Sigmoid colon (tissue), 7 donors: ENCODE measurements around the gene QRFP. TPM values are rescaled to one million over a fixed set of nuclear protein-coding genes. Genes with fewer than 3 reads are reported as not detected.

Experiments used
- DNase-seq: peaks from one replicate; pipeline ENCODE4 v3.0.0-alpha.2; 2019
- H3K27ac ChIP-seq, 4 donors: fragments of 200-600 bp; sonication (generic); one replicate each; pipeline ENCODE4 v1.5.1; 2016 to 2019; ENCODE audit warnings: mild to moderate bottlenecking in 1 of 4
- H3K27me3 ChIP-seq, 3 donors: fragments of 200-600 bp; sonication (generic); one replicate each; pipeline ENCODE4 v1.5.1; 2019; ENCODE audit warnings: mild to moderate bottlenecking in 1 of 3
- H3K36me3 ChIP-seq, 4 donors: fragments of 200-600 bp; sonication (generic); one replicate each; pipeline ENCODE4 v1.5.1; 2016 to 2019
- H3K4me1 ChIP-seq, 4 donors: fragments of 200-600 bp; sonication (generic); one replicate each; pipeline ENCODE4 v1.5.1; 2017 to 2019
- H3K4me3 ChIP-seq, 4 donors: fragments of 200-600 bp; sonication (generic); one replicate each; pipeline ENCODE4 v1.5.1; 2017 to 2019; ENCODE audit warnings: mild to moderate bottlenecking in 2 of 4, moderate library complexity in 1 of 4
- H3K9me3 ChIP-seq, 4 donors: fragments of 200-600 bp in 3 of 4; sonication (generic) in 3 of 4; one replicate each; pipeline versions ENCODE4 v1.5.1 to v1.6.1; 2013 to 2019
- EP300 ChIP-seq, 4 donors: sonication (generic); formaldehyde crosslinking; IDR thresholded peaks; one replicate each; pipeline ENCODE4 v1.6.1; 2017; ENCODE audit warnings: antibody characterized with exemption in 4 of 4
- POLR2A ChIP-seq, 2 donors: fragments of 450-650 bp; IDR thresholded peaks; one replicate each; pipeline ENCODE4 v1.6.1; 2016; ENCODE audit warnings: antibody characterized with exemption in 2 of 2, mild to moderate bottlenecking in 2 of 2, moderate library complexity in 2 of 2
- POLR2AphosphoS5 ChIP-seq, 4 donors: sonication (generic); formaldehyde crosslinking; IDR thresholded peaks; one replicate each; pipeline ENCODE4 v1.6.1; 2017; ENCODE audit warnings: antibody characterized with exemption in 4 of 4
- WGBS, 2 donors: extraction: QIAGEN DNeasy Blood & Tissue Kit; methylation state at CpG; one replicate each; pipeline ENCODE4 v1.1.7; 2013; 5-methylcytosine and 5-hydroxymethylcytosine counted together
- intact Hi-C: fragments of 100-400 bp; cut with DNase I; formaldehyde crosslinking; loops from one replicate; pipeline ENCODE4 v1.15.1; 2023
- polyA plus RNA-seq, 3 donors: library from polyadenylated mRNA; stranded (reverse); fragments of 200-250 nt; gene quantifications; one replicate each; pipeline ENCODE4 v1.2.3, GENCODE V29; 2013
- total RNA-seq, 4 donors: library from RNA; depleted of rRNA; stranded (reverse); fragments of >200 nt; gene quantifications; one replicate each; pipeline ENCODE4 v1.1.0, GENCODE V29; 2016
- TF ChIP-seq, protein P1 (sequence below), 4 experiments: fragments of 450-650 bp in 3 of 4; fragments of 200-600 bp in 1 of 4; IDR thresholded peaks; one replicate each; pipeline ENCODE4 v1.5.1; 2016 to 2019; ENCODE audit warnings: antibody characterized with exemption in 4 of 4, mild to moderate bottlenecking in 3 of 4, moderate library complexity in 2 of 4
- donor health status: healthy with polysubstance abuse.
- donor health status: Bipolar disorder and iron deficiency.
- donor health status: healthy.

QRFP gene
- total and polyA plus RNA-seq, 7 donors, result 0.20 TPM; not detected in 6

DNA sequence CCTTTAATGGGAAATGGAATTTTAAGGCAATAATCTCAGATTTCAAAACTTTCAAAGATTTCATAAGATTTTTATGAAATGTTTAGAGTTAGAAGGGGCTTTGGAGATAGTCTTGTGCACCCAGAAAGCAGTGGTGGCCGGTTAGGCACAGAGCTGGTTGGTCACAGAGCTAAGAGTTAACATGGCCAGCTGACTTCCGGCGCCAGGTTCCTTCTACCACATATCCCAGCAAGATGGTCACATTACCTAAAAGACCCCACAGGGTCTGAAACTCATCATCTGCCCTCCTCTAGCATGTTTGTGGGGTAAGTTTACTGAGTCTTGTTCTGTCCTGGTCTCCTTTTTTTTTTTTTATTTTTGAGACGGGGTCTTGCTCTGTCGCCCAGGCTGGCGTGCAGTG lies 19.3 kb downstream of the QRFP start:
- H3K27me3 ChIP-seq, result no peaks in the 10 kb centered on the region
- H3K36me3 ChIP-seq, result peaks cover 59 to 100% (median 74%) of the 10 kb centered on the region in 4 donors
- no peak overlapping the region for H3K4me3 ChIP-seq
- intact Hi-C loops, result no loop called here
- peak overlapping the region in 1 of 4 donors; percentile 13 for H3K27ac ChIP-seq
- no peak for TF ChIP-seq POLR2A (IDR thresholded peaks at IDR 0.05)
- TF ChIP-seq POLR2AphosphoS5 (IDR thresholded peaks at IDR 0.05), result no peak
- TF ChIP-seq EP300 (IDR thresholded peaks at IDR 0.05), result no peak
- TF ChIP-seq, protein P1, sequence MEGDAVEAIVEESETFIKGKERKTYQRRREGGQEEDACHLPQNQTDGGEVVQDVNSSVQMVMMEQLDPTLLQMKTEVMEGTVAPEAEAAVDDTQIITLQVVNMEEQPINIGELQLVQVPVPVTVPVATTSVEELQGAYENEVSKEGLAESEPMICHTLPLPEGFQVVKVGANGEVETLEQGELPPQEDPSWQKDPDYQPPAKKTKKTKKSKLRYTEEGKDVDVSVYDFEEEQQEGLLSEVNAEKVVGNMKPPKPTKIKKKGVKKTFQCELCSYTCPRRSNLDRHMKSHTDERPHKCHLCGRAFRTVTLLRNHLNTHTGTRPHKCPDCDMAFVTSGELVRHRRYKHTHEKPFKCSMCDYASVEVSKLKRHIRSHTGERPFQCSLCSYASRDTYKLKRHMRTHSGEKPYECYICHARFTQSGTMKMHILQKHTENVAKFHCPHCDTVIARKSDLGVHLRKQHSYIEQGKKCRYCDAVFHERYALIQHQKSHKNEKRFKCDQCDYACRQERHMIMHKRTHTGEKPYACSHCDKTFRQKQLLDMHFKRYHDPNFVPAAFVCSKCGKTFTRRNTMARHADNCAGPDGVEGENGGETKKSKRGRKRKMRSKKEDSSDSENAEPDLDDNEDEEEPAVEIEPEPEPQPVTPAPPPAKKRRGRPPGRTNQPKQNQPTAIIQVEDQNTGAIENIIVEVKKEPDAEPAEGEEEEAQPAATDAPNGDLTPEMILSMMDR (IDR thresholded peaks at IDR 0.05), result no peak
- peaks cover 0 to 20% (median 16%) of the 10 kb centered on the region in 4 donors for H3K4me1 ChIP-seq
- no peak for DNase-seq
- no peaks in the 10 kb centered on the region for H3K9me3 ChIP-seq
- WGBS, 2 donors, result 94 to 95% methylated on average over 6 of the region's 6 CpGs

DNA sequence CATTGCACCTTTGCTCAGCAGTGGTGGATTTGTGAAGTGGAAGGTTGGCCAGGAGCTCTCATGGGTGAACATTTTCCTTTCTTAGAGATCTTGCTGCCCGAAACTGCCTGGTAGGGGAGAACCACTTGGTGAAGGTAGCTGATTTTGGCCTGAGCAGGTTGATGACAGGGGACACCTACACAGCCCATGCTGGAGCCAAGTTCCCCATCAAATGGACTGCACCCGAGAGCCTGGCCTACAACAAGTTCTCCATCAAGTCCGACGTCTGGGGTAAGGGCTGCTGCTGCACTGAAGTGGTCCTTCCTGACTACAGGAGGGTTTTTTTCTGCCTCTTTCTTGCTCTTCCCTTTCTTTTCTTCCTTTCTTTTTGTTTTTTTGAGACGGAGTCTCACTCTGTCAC lies 21.8 kb downstream of the QRFP start:
- Histone ChIP-seq H3K36me3 (peaks cover 39 to 100% (median 62%) of the 10 kb centered on the region in 4 donors), H3K4me1 (peaks cover 0 to 45% (median 39%) of the 10 kb centered on the region in 4 donors), H3K9me3 (no peaks in the 10 kb centered on the region), H3K27me3 (no peaks in the 10 kb centered on the region), H3K27ac (peak overlapping the region in 1 of 4 donors; percentile 64), H3K4me3 (no peak overlapping the region)
- DNase-seq, result no peak
- no peak for TF ChIP-seq POLR2AphosphoS5 (IDR thresholded peaks at IDR 0.05)
- no peak for TF ChIP-seq EP300 (IDR thresholded peaks at IDR 0.05)
- TF ChIP-seq, protein P1 (IDR thresholded peaks at IDR 0.05), result no peak
- TF ChIP-seq POLR2A (IDR thresholded peaks at IDR 0.05), result no peak
- 86 to 95% methylated on average over 5 of the region's 5 CpGs for WGBS, 2 donors
- intact Hi-C loops, result no loop called here

DNA sequence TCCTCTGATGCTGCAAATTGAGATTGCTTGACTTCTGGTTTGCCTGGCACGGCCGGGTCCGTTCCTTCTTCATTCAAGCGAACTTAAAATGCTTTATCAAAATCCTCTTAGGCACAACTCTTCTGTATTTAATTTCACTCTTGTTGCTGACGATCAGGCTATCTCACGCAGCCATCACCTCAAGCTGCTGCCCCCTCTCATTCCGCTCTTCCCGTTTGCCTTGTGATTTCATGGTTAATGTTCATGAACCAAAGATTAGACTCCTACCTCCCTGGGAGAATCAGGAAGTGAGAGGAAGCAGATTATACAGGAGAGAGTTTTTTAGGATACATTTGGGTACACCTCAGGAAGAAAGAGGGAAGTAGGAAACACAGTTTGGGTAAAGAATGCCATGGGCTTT lies 22.6 kb downstream of the QRFP start:
- Histone ChIP-seq H3K27ac (peak overlapping the region; percentile 59 to 73 (median 68)), H3K9me3 (no peaks in the 10 kb centered on the region), H3K36me3 (peaks cover 31 to 97% (median 54%) of the 10 kb centered on the region in 4 donors), H3K4me3 (no peak overlapping the region), H3K4me1 (peaks cover 0 to 53% (median 47%) of the 10 kb centered on the region in 4 donors), H3K27me3 (no peaks in the 10 kb centered on the region)
- no peak for DNase-seq
- intact Hi-C loops, result no loop called here
- WGBS, 2 donors, result 83 to 92% methylated on average over 8 of the region's 8 CpGs
- TF ChIP-seq, protein P1 (IDR thresholded peaks at IDR 0.05), result no peak
- TF ChIP-seq EP300 (IDR thresholded peaks at IDR 0.05) (no peak), POLR2AphosphoS5 (IDR thresholded peaks at IDR 0.05) (no peak), POLR2A (IDR thresholded peaks at IDR 0.05) (no peak)

DNA sequence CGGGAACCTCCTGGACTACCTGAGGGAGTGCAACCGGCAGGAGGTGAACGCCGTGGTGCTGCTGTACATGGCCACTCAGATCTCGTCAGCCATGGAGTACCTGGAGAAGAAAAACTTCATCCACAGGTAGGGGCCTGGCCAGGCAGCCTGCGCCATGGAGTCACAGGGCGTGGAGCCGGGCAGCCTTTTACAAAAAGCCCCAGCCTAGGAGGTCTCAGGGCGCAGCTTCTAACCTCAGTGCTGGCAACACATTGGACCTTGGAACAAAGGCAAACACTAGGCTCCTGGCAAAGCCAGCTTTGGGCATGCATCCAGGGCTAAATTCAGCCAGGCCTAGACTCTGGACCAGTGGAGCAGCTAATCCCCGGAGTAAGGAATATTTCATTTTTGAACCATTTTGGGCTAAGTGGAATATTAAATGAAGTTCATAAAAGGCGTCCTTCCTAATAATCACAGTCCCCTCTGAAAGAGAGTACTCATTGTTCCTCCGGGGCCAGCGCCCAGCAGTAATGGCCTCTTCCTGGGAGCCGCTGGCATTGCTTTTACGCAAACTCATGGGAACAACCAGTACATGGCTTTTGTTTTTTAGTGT lies 23.6 kb downstream of the QRFP start:
- Histone ChIP-seq H3K4me1 (peaks cover 0 to 61% (median 57%) of the 10 kb centered on the region in 4 donors), H3K27me3 (no peaks in the 10 kb centered on the region), H3K4me3 (no peak overlapping the region), H3K36me3 (peaks cover 22 to 95% (median 44%) of the 10 kb centered on the region in 4 donors), H3K27ac (peak overlapping the region; percentile 59 to 73 (median 68)), H3K9me3 (no peaks in the 10 kb centered on the region)
- peak; percentile 85 for DNase-seq
- TF ChIP-seq, protein P1 (IDR thresholded peaks at IDR 0.05), result no peak
- no peak for TF ChIP-seq POLR2A (IDR thresholded peaks at IDR 0.05)
- peak in 3 of 4 donors; percentile 23 to 46 (median 38) for TF ChIP-seq POLR2AphosphoS5 (IDR thresholded peaks at IDR 0.05)
- no peak for TF ChIP-seq EP300 (IDR thresholded peaks at IDR 0.05)
- intact Hi-C loops, result no loop called here
- 24 to 69% methylated on average over 15 of the region's 15 CpGs for WGBS, 2 donors
